ENCODE measurements around the gene IFT57.

DNA sequence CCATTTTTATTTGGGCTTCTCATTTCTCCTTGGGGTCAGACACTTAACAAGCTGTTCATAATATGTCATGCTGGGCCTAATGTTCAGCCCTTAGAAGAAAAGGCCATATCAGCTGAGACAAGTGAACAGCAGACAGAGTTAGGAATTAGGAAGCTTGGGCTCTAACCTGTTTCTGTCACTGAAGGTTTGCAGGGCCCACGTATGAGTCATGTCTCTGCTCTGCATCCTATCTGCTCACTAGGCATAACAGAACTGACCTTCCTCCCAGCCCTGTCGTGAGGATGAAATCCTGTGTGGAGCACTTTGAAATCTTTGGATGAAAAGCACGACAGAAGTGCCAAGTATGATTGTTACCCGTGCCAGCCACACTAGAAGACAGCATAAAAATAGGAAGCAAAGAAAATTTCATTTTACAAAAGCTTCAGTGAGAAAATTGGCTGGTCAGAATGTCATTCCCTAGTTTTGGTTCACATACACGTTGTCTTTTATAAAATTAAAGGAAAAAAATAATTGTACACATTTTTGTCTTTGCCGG lies 104.9 kb downstream of the IFT57 start:
- TF ChIP-seq EP300 (IDR thresholded peaks at IDR 0.05; ENCODE audit: borderline replicate concordance): no peak
- TF ChIP-seq YY1 (IDR thresholded peaks at IDR 0.05; ENCODE audit: low read depth): no peak
- TF ChIP-seq, protein P1, sequence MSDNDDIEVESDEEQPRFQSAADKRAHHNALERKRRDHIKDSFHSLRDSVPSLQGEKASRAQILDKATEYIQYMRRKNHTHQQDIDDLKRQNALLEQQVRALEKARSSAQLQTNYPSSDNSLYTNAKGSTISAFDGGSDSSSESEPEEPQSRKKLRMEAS (IDR thresholded peaks at IDR 0.05): no peak
- TF ChIP-seq, protein P2, sequence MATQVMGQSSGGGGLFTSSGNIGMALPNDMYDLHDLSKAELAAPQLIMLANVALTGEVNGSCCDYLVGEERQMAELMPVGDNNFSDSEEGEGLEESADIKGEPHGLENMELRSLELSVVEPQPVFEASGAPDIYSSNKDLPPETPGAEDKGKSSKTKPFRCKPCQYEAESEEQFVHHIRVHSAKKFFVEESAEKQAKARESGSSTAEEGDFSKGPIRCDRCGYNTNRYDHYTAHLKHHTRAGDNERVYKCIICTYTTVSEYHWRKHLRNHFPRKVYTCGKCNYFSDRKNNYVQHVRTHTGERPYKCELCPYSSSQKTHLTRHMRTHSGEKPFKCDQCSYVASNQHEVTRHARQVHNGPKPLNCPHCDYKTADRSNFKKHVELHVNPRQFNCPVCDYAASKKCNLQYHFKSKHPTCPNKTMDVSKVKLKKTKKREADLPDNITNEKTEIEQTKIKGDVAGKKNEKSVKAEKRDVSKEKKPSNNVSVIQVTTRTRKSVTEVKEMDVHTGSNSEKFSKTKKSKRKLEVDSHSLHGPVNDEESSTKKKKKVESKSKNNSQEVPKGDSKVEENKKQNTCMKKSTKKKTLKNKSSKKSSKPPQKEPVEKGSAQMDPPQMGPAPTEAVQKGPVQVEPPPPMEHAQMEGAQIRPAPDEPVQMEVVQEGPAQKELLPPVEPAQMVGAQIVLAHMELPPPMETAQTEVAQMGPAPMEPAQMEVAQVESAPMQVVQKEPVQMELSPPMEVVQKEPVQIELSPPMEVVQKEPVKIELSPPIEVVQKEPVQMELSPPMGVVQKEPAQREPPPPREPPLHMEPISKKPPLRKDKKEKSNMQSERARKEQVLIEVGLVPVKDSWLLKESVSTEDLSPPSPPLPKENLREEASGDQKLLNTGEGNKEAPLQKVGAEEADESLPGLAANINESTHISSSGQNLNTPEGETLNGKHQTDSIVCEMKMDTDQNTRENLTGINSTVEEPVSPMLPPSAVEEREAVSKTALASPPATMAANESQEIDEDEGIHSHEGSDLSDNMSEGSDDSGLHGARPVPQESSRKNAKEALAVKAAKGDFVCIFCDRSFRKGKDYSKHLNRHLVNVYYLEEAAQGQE (IDR thresholded peaks at IDR 0.05; ENCODE audit: low read depth): no peak
- TF ChIP-seq TAF1 (IDR thresholded peaks at IDR 0.05; ENCODE audit: low read depth): no peak
- TF ChIP-seq CEBPB (IDR thresholded peaks at IDR 0.05): no peak
- no peak for TF ChIP-seq NFIC (IDR thresholded peaks at IDR 0.05)
- no peak for TF ChIP-seq TEAD4 (IDR thresholded peaks at IDR 0.05)
- TF ChIP-seq ZBTB7A (IDR thresholded peaks at IDR 0.05; ENCODE audit: low read depth): no peak
- no peak for TF ChIP-seq RAD21 (IDR thresholded peaks at IDR 0.05; ENCODE audit: low read depth)

All from Ishikawa (cell line).